Mucosa of stomach (tissue), 1 donor: ENCODE results near the gene FOSB.
"Not testable (repeated sequence)": the region's sequence is repeated elsewhere in the genome, so short reads cannot be mapped to it uniquely, and the experiment has no call there.

Source experiments
- H3K27me3 ChIP-seq: one replicate; pipeline ENCODE4 v1.7.0; 2013; ENCODE audit warnings: mild to moderate bottlenecking, low read length; ENCODE audit not compliant: control insufficient read depth, insufficient read depth
- H3K36me3 ChIP-seq: one replicate; pipeline ENCODE4 v1.7.0; 2013; ENCODE audit warnings: low read length; ENCODE audit not compliant: control insufficient read depth, insufficient read depth
- H3K4me1 ChIP-seq: one replicate; pipeline ENCODE4 v1.7.0; 2013; ENCODE audit warnings: mild to moderate bottlenecking, low read length; ENCODE audit not compliant: control insufficient read depth, insufficient read depth
- H3K4me3 ChIP-seq: one replicate; pipeline ENCODE4 v1.7.0; 2013; ENCODE audit warnings: low read length
- H3K9ac ChIP-seq: one replicate; pipeline ENCODE4 v1.7.0; 2013; ENCODE audit warnings: mild to moderate bottlenecking, low read length, moderate library complexity
- H3K9me3 ChIP-seq: one replicate; pipeline ENCODE4 v1.7.0; 2013; ENCODE audit warnings: mild to moderate bottlenecking, low read length, moderate library complexity; ENCODE audit not compliant: control insufficient read depth
- donor health status: Pancreatic carcinoma.

FOSB gene

DNA sequence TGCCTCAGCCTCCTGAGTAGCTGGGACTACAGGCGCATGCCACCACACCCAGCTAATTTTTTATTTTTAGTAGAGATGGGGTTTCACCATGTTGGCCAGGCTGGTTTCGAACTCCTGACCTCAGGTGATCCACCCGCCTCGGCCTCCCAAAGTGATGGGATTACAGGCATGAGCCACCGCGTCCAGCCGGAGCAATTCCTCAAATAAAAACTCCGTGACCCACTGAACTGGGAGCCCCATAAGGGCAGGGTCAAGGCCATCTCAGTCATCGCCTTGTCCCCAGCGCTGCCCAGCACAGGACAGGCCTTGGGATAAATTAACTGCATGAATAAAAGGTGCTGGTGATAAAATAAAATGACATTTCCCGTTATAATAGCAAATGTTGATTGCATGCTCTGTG lies 37.9 kb upstream of the FOSB start:
- H3K9ac ChIP-seq, H3K4me1 ChIP-seq, H3K4me3 ChIP-seq, H3K9me3 ChIP-seq, H3K36me3 ChIP-seq: not testable (repeated sequence)
- peaks cover 11% of the 10 kb centered on the region for H3K27me3 ChIP-seq

DNA sequence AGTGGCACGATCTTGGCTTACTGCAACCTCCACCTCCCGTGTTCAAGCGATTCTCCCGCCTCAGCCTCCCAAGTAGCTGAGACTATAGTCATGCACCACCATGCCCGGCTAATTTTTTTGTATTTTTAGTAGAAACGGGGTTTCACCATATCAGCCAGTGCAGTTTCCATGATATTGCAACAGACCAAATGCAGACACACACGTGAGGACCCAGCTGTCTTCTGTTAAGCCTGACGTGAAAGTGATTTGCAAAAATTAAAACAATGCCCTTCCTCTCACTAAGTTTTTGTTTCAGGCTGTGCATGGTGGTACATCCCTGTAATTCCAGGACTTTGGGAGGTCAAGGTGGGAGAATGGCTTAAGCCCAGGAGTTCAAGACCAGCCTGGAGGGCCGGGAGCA lies 36.8 kb upstream of the FOSB start:
- H3K9me3 ChIP-seq, H3K36me3 ChIP-seq, H3K4me3 ChIP-seq, H3K9ac ChIP-seq, H3K4me1 ChIP-seq: not testable (repeated sequence)
- H3K27me3 ChIP-seq = peaks cover 11% of the 10 kb centered on the region

DNA sequence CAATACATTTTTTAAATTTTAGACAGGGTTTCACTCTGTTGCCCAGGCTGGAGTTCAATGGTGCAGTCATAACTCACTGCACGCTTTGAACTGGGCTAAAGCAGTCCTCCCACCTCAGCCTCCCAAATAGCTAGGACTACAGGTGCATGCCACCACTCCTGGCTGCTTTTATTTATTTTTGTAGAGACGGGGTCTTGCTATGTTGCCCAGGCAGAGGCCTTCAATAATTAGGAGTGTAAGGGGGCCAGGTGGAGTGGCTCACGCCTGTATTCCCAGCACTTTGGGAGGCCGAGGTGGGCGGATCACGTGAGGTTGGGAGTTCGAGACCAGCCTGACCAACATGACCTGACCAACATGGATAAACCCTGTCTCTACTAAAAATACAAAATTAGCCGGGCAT lies 35.3 kb upstream of the FOSB start:
- not testable (repeated sequence) for H3K9ac ChIP-seq, H3K4me3 ChIP-seq, H3K4me1 ChIP-seq, H3K36me3 ChIP-seq, H3K9me3 ChIP-seq
- H3K27me3 ChIP-seq = peaks cover 11% of the 10 kb centered on the region

DNA sequence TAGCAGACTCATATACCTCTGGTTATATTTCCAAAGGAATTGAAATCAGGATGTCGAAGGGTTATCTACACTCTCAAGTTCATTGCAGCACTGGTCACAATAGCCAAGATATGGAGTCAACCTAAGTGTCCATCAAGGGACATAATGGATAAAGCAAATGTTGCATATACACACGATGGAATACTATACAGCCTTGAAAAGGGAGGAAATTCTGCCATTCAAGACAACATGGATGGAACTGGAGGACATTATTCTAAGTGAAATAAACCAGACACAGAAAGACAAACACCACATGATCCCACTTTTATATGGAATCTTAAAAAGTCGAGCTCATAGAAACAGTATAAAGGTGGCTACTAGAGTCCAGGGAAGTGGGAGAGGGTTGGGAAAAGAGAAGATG lies 30.5 kb upstream of the FOSB start:
- no peaks in the 10 kb centered on the region for H3K9me3 ChIP-seq
- no peaks in the 10 kb centered on the region for H3K27me3 ChIP-seq
- no peak overlapping the region for H3K4me3 ChIP-seq
- H3K9ac ChIP-seq = no peak overlapping the region
- no peaks in the 10 kb centered on the region for H3K36me3 ChIP-seq
- H3K4me1 ChIP-seq = no peaks in the 10 kb centered on the region

DNA sequence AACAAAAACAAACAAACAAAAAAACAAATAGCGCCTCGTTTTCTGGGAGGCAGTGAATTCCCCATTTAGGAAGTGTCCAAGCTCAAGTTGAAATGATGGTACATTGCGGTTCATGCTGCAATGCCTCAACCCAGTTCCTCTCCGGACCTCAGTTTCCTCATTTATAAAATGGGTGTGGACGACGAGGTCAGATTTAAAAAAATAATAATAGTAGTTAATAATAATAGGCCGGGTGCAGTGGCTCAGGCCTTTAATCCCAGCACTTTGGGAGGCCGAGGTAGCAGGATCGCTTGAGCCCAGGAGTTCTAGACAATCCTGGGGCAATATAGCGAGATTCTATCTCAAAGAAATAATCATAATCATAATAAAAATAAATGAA lies 28.6 kb upstream of the FOSB start:
- no peaks in the 10 kb centered on the region for H3K36me3 ChIP-seq
- H3K27me3 ChIP-seq = no peaks in the 10 kb centered on the region
- peak overlapping the region; percentile 58 for H3K9ac ChIP-seq
- H3K4me1 ChIP-seq = peaks cover 14% of the 10 kb centered on the region
- H3K9me3 ChIP-seq = no peaks in the 10 kb centered on the region
- no peak overlapping the region for H3K4me3 ChIP-seq

DNA sequence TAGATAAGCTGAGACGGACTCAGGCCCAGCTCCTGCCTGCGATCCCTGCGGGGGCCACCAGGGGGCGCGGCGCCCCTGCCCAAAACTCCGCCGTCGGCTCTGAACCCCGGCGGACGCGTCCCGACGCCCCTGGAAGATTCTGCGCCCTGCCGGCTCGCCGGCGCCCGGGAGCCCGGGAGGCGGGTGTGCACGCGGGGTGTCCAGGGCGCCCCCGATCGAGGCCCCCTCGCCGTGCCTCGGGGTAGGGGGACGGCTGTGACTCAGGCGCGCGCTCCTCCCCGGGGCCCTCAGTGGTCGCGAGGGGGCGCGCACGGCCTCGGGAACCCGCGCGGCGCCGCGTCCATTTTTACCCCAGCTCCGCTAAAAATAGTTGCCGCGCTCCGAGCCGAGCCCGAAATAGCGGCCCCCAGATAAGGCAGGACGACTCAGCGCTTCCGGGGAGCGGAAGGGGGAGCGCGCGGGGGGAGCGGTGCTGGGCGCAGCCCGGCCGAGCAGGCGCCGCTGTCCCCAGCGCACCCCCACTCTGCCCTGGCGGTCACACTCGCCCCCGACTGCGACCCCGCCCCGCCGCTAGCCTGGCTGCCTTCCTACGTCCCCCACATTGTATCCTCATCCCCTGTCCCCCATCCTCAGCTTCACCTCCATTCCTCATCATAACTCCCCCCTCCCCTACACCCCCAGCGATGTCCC lies 28.1 kb upstream of the FOSB start:
- Histone ChIP-seq H3K4me1 (peaks cover 19% of the 10 kb centered on the region), H3K9ac (peak overlapping the region; percentile 58), H3K36me3 (no peaks in the 10 kb centered on the region), H3K4me3 (peak overlapping the region; percentile 28), H3K27me3 (no peaks in the 10 kb centered on the region), H3K9me3 (no peaks in the 10 kb centered on the region)

DNA sequence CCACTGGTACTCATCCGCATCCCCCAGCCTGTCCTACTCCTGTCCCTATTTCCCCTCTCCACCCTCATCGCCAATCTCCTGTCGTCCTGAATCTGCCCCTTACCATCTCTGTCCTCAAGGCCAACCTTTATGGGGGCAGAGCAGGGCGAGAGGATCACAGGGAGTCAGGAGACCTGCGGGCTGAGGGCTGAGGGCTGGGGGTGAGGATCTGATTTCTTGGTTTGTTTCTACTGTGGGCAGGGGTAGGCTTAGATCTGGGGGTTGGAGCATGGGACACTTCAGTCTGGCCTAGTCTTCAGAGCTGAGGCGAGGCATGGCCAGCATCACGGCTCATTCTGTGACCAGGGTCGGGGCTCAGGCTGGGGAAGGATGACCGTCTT lies 27.5 kb upstream of the FOSB start:
- H3K27me3 ChIP-seq = no peaks in the 10 kb centered on the region
- H3K9ac ChIP-seq = peak overlapping the region; percentile 58
- H3K4me1 ChIP-seq = peaks cover 24% of the 10 kb centered on the region
- no peaks in the 10 kb centered on the region for H3K9me3 ChIP-seq
- no peak overlapping the region for H3K4me3 ChIP-seq
- no peaks in the 10 kb centered on the region for H3K36me3 ChIP-seq

DNA sequence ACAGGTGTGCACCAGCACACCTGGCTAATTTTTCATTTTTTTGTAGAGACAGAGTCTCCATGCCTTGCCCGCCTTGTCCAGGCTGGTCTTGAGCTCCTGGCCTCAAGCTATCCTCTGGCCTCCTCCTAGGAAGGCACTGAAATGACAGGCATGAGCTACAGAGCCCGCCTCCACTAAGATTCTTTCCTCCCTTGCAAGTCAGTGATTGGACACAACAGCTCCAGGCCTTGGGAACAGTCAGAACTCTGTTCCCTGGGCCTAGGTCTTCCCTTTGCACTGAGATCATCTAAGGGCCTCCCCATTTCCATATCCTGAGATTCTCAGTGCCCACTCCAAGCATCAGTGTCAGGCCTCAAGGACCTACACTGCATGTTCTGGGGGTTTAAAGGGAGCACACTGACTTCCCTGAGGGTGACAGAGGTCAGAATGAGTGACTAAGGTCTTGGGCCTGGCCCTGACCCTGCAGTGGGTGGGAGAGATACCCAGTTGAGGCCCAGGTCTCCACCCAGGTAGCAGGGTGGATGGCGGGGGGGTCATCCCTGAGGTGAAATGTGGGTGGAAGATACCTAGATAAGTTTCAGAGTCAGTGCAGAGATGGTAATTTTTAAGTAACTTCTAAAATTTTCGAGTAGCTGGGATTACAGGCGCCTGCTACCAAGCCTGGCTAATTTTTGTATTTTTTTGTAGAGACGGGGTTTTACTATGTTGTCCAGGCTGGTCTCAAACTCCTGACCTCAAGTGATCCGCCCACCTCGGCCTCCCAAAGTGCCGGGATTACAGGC lies 26.7 kb upstream of the FOSB start:
- no peaks in the 10 kb centered on the region for H3K9me3 ChIP-seq
- H3K9ac ChIP-seq = no peak overlapping the region
- H3K4me1 ChIP-seq = peaks cover 25% of the 10 kb centered on the region

DNA sequence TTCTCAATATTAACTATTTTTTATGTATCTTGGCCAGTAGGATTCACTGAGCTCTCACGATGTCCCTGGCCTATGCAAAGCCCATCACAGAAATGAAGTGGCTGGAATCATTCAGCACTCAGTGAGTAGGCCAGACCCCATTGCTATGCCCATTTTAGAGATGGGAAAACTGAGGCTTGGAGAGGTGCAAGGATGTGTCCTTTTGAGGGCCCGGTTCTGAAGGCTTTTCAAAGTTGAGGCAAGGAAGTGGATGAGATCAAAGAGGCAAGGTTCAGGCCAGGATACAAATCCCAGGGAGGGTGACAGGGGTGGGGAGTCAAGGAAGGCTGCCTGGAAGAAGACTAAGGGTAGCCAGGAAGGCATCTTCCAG lies 25.4 kb upstream of the FOSB start:
- Histone ChIP-seq H3K4me1 (peaks cover 31% of the 10 kb centered on the region), H3K9ac (no peak overlapping the region), H3K27me3 (no peaks in the 10 kb centered on the region), H3K4me3 (no peak overlapping the region), H3K36me3 (no peaks in the 10 kb centered on the region), H3K9me3 (no peaks in the 10 kb centered on the region)

More for the DNA sequence above, 26.7 kb upstream of the FOSB start:
- Histone ChIP-seq H3K36me3 (no peaks in the 10 kb centered on the region), H3K4me3 (no peak overlapping the region), H3K27me3 (no peaks in the 10 kb centered on the region)

DNA sequence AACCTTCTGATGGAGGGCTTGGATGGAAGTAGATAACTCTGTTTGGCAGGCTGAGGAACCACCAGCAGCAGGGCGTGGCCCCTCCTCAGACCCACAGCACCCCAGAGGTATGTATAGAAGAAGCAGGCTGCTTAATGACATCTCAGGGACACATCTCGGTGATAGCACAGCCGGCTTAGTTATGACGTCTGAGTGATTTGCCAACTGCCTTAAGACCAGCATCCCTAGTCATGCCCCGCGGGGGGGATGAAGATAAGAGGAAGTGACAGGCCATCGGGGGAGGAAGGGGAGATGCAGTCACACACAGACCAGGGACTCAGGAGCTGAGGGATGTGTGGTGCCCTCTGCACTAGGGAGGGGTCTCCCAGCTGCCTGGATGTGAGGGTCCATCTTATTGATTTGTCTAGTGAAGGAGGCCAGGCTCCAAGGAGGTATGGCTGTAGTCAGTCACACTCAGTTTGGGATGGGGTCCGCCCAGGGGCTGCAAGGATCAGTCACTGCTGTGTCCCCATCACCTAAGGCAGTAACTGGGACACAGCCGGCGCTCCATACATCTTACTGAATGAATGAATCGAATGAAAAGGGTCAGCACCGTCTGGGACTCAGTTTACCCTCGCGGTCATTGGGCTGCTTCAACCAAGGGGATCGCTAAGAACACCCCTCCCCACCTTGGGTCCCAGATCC lies 24.9 kb upstream of the FOSB start:
- no peak overlapping the region for H3K4me3 ChIP-seq
- no peaks in the 10 kb centered on the region for H3K36me3 ChIP-seq
- H3K4me1 ChIP-seq = peaks cover 36% of the 10 kb centered on the region
- no peaks in the 10 kb centered on the region for H3K27me3 ChIP-seq
- no peak overlapping the region for H3K9ac ChIP-seq
- H3K9me3 ChIP-seq = no peaks in the 10 kb centered on the region

DNA sequence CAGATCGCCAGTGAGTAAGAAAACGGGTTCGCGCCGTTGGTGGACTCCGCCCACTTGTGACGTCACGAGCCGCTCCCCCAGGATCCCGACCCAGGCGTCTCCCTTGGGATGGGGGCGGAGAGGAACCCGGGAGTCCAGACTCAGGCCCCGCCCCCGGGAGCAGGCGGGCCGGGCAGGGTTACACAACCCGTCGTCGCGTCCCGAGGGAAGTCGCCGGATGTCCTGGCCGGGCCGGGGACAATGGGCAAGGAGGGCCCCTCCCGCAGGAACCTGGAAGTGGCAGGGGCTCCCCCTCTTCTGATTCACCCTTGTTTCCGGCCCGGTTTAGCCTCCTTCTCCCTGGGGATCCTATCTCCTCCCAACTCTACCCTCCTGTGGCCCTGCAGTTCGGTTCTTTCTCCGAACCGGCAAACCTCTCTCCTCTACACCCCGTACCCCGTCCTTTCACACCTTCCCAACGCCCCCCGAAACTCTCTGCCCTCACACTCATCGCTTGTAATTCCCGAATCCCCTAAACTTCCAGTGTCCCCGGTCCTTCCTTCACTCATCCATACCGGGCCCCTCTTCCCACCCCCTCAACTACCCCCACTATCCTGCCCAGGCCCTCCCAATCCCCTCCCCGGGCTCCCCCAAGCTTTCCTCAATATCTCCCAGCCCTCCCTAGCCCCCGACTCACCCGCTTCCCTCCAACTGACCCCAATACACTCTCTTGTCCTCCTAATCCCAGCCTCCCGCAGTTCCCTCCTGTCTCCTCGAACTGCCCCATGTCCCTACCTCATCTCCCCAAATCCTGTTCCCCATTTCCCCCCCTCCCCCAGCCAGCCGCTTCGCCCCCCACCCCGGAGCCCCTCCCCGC lies 24.1 kb upstream of the FOSB start:
- Histone ChIP-seq H3K9ac (peak overlapping the region; percentile 74), H3K4me1 (peaks cover 39% of the 10 kb centered on the region), H3K4me3 (peak overlapping the region; percentile 27), H3K36me3 (no peaks in the 10 kb centered on the region), H3K9me3 (no peaks in the 10 kb centered on the region), H3K27me3 (no peaks in the 10 kb centered on the region)
